Calu3 (cell line): ENCODE data around the gene KBTBD12. TPM values are rescaled to one million over a fixed set of nuclear protein-coding genes. Genes with fewer than 3 reads are reported as not detected.

Source experiments
- BruUV-seq: library from RNA; stranded (reverse); fragments of 400-500 nt; replicated peaks from 2 replicates; lab custom pipeline; 2021; lab: Mats Ljungman, UMichigan
- CTCF ChIA-PET: fragments of 300-600 bp; sonication (Branson Sonifier 250); formaldehyde crosslinking; loops from one replicate; lab custom pipeline; 2022; ENCODE audit warnings: antibody characterized with exemption; lab: Charles Lee
- DNase-seq: peaks from one replicate; pipeline ENCODE4 v3.0.0; 2022
- H3K27ac Mint-ChIP-seq: one replicate; pipeline ENCODE4 v1.8.0; 2022; ENCODE audit warnings: mixed read lengths; ENCODE audit not compliant: unreplicated experiment
- H3K27me3 Mint-ChIP-seq: one replicate; pipeline ENCODE4 v1.8.0; 2022; ENCODE audit warnings: mixed read lengths; ENCODE audit not compliant: unreplicated experiment
- H3K36me3 Mint-ChIP-seq: one replicate; pipeline ENCODE4 v1.8.0; 2022; ENCODE audit warnings: mild to moderate bottlenecking, moderate library complexity, mixed read lengths; ENCODE audit not compliant: insufficient read depth, unreplicated experiment
- H3K4me1 Mint-ChIP-seq: one replicate; pipeline ENCODE4 v1.8.0; 2022; ENCODE audit warnings: mild to moderate bottlenecking, low read depth, mixed read lengths; ENCODE audit not compliant: unreplicated experiment
- H3K4me3 Mint-ChIP-seq: one replicate; pipeline ENCODE4 v1.8.0; 2022; ENCODE audit warnings: mild to moderate bottlenecking, low read depth, moderate library complexity, mixed read lengths; ENCODE audit not compliant: unreplicated experiment
- H3K9me3 Mint-ChIP-seq: one replicate; pipeline ENCODE4 v1.8.0; 2022; ENCODE audit warnings: low read depth, mixed read lengths; ENCODE audit not compliant: unreplicated experiment
- CTCF ChIP-seq: fragments of 200-600 bp; IDR thresholded peaks from one replicate; pipeline ENCODE4 v1.8.0; 2022; ENCODE audit warnings: antibody characterized with exemption; ENCODE audit not compliant: unreplicated experiment
- intact Hi-C: fragments of 100-400 bp; cut with micrococcal nuclease; formaldehyde crosslinking; loops from one replicate; pipeline ENCODE4 v1.10.0; 2022; ENCODE audit not compliant: unreplicated experiment
- total RNA-seq: library from RNA; stranded (reverse); gene quantifications from 2 replicates; pipeline ENCODE4 v1.2.3, GENCODE V29; 2022

KBTBD12 gene
- total RNA-seq, 1 experiment from 2014 or later, result 0.07 TPM

- BruUV-seq, result no TSS peak
- CTCF ChIA-PET, result no interaction called here
- Mint-ChIP-seq H3K9me3 (no peaks in the 10 kb centered on the region), H3K4me1 (no peaks in the 10 kb centered on the region), H3K36me3 (no peaks in the 10 kb centered on the region), H3K4me3 (no peak overlapping the region), H3K27ac (no peak overlapping the region), H3K27me3 (peaks cover 25% of the 10 kb centered on the region)
- TF ChIP-seq CTCF, result no peak
- no peak for DNase-seq
- intact Hi-C loops, result no loop called here
Measured at GRCh38 chr3:127991251-127991650, 76.2 kb downstream of the KBTBD12 start.

GRCh38 chr3:127991681-127992080 lies 76.6 kb downstream of the KBTBD12 start:
- H3K9me3 Mint-ChIP-seq, result no peaks in the 10 kb centered on the region
- no peak for DNase-seq
- CTCF ChIA-PET, result no interaction called here
- intact Hi-C loops, result no loop called here
- H3K27ac Mint-ChIP-seq, result no peak overlapping the region
- no peaks in the 10 kb centered on the region for H3K36me3 Mint-ChIP-seq
- H3K27me3 Mint-ChIP-seq, result peaks cover 26% of the 10 kb centered on the region
- BruUV-seq, result no TSS peak
- no peaks in the 10 kb centered on the region for H3K4me1 Mint-ChIP-seq
- no peak overlapping the region for H3K4me3 Mint-ChIP-seq
- no peak for TF ChIP-seq CTCF

- no peaks in the 10 kb centered on the region for H3K36me3 Mint-ChIP-seq
- H3K27ac Mint-ChIP-seq, result no peak overlapping the region
- H3K4me1 Mint-ChIP-seq, result no peaks in the 10 kb centered on the region
- CTCF ChIA-PET, result no interaction called here
- H3K27me3 Mint-ChIP-seq, result peaks cover 30% of the 10 kb centered on the region
- intact Hi-C loops, result no loop called here
- TF ChIP-seq CTCF, result no peak
- BruUV-seq, result no TSS peak
- no peak overlapping the region for H3K4me3 Mint-ChIP-seq
- H3K9me3 Mint-ChIP-seq, result no peaks in the 10 kb centered on the region
- no peak for DNase-seq
Measured at GRCh38 chr3:127992127-127992526, 77.1 kb downstream of the KBTBD12 start.

GRCh38 chr3:127994011-127994410 lies 79.0 kb downstream of the KBTBD12 start:
- Mint-ChIP-seq H3K4me1 (no peaks in the 10 kb centered on the region), H3K9me3 (no peaks in the 10 kb centered on the region), H3K36me3 (no peaks in the 10 kb centered on the region), H3K27me3 (peaks cover 29% of the 10 kb centered on the region), H3K27ac (no peak overlapping the region), H3K4me3 (no peak overlapping the region)
- BruUV-seq, result no TSS peak
- intact Hi-C loops, result no loop called here
- no peak for TF ChIP-seq CTCF
- CTCF ChIA-PET, result interaction anchor here (0.6 kb wide), 2 partner anchors 124 to 1467 kb away, joined by 4 read pairs; no protein-coding TSS in a partner anchor
- DNase-seq, result no peak
